ENCODE measurements around the gene IGFALS. TPM values are rescaled to one million over a fixed set of nuclear protein-coding genes. Genes with fewer than 3 reads are reported as not detected.

Gene IGFALS
- total RNA-seq, 1 donor from 2014 or later, result 0.05 TPM

DNA sequence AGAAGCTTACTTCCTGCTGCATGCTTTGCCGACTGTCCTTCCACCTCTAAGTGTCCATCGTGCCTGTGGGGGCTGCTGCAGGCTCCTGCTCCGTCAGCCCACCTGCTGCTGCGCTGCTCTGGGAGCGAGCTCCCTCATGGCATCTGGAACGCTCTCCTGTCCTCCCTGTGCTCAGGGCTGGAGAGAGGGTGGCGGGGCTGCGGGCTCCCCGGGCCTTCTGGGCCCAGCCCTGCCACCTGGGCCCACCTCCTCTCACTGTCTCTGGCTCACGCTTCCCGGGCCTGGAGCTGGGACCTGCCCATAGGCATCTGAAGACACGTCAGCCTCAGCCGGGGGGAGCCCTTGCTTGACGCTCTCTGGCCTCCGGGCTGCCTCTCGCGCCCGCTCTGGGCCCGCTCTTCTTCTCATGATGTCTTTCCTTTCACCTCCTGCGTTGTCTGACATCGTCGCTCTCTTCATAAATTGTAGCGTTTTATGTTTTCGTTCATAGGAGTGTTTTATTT is 49.1 kb downstream of the IGFALS start:
- DNase-seq (ENCODE audit: low read depth), result no peak

DNA sequence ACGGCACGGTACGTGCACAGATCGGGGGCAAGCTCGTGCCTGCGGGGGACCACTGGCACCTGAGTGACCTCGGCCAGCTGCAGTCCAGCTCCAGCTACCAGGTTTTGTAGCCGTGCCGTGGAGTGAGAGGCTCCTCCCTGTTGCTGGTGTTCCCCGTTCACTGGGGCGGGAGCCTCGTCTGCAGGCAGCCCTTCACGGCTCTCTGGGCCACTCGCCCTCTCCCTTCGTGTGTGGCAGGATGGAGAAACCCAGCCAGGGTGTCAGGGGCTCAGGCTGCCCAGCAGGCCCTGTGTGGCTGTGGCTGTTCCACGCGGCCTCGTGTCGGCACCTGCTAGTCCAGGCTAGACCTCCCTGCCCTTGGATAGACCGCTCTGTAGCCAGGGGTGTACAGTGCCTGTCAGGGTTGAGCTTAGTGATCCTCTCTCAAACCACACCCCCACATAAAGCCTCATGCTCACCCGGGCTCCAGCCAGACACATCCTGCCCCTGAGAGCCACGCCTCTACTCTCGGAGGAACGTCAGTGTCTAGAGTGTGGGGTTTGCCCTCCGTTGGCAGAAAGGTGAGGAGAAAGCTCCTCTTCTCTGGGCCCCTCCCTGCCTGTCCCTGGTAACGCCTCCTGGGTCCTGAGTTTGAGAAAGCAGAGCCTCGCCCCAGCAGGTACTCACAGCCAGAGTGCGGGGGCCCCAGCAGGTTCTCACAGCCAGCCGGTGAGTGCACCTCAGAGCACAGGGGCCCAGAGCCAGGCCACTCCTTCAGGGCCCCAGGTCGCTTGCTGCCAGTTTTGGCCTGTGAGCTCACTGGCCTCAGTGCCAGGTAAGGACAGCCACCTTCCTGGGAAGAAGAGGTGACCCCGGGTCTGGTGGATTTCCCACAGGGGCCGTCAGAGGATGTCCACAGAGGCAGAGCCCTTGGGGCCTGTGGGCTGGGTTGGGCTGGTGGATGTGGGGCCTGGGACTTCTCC is 49.8 kb downstream of the IGFALS start:
- no peak for DNase-seq (ENCODE audit: low read depth)

GRCh38 chr16:1741553-1742165 is 51.8 kb downstream of the IGFALS start:
- DNase-seq (ENCODE audit: low read depth), result no peak

DNA sequence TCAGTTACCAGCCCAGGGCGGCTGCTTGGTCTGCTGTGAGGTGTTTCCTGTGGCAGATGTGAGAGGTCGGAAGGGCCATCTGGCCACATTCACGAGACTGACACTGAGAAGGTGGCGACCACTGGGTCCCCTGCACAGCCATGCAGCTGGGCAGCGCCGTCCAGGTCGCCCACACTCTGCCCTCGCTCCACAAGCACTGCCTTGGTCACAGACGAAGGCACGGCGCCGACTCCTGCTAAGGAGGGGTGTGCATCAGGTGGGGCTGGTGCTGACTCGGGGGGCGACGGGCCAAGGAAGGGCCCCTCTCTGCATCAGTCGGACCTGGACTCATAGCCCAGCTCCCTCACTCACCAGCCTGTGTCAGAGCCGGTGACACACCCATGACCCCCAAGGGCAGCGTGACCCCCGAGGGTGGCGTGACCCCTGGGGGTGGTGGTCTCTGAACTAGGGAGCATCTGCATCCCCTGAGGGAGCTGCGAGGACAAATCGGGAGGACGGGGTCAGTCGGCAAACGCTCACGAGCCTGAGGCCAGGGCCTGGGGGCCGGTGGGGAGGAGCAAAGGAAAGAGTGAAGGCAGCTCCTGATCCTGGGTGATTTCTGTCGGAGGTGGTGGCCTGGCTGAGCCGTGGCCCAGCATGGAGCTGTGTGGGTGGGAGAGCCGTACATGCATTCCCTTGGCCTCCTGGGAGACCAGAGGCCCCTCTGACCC is 52.6 kb downstream of the IGFALS start:
- DNase-seq (ENCODE audit: low read depth), result no peak

Other genes with a start within 250 kb of the IGFALS start
- gene IFT140, start 181.6 kb downstream of the IGFALS start, total RNA-seq, result 19.1 and 59.2 TPM in 2 replicates
- 4.9 and 14.2 TPM in 2 replicates for gene CRAMP1, start 181.3 kb downstream of the IGFALS start, total RNA-seq
- 149 and 284 TPM in 2 replicates for gene JPT2, start 115.4 kb downstream of the IGFALS start, total RNA-seq
- 22.9 and 40.0 TPM in 2 replicates for gene MAPK8IP3, start 87.5 kb downstream of the IGFALS start, total RNA-seq
- 38.9 and 84.0 TPM in 2 replicates for gene NME3, start 22.2 kb downstream of the IGFALS start, total RNA-seq
- gene EME2, start 20.9 kb downstream of the IGFALS start, total RNA-seq, result 12.2 and 13.1 TPM in 2 replicates
- 41.6 and 68.4 TPM in 2 replicates for gene MRPS34, start 20.6 kb downstream of the IGFALS start, total RNA-seq
- 53.2 and 60.8 TPM in 2 replicates for gene SPSB3, start 11.1 kb downstream of the IGFALS start, total RNA-seq
- gene NUBP2, start 10.7 kb downstream of the IGFALS start, total RNA-seq, result 58.2 and 85.3 TPM in 2 replicates
- 63.9 and 102 TPM in 2 replicates for gene HAGH, start 33.1 kb upstream of the IGFALS start, total RNA-seq
- 84.9 and 109 TPM in 2 replicates for gene FAHD1, start 33.5 kb upstream of the IGFALS start, total RNA-seq
- 0.15 and 2.6 TPM in 2 replicates for gene MEIOB, start 78.5 kb upstream of the IGFALS start, total RNA-seq
- gene HS3ST6, start 124.7 kb upstream of the IGFALS start, total RNA-seq, result not detected in 2 replicates
- gene MSRB1, start 149.5 kb upstream of the IGFALS start, total RNA-seq, result 9.6 and 10.8 TPM in 2 replicates
- not detected in 2 replicates for gene RPL3L, start 161.0 kb upstream of the IGFALS start, total RNA-seq
- 119 and 138 TPM in 2 replicates for gene NDUFB10, start 165.8 kb upstream of the IGFALS start, total RNA-seq
- gene RPS2, start 171.1 kb upstream of the IGFALS start, total RNA-seq, result 865 and 1,076 TPM in 2 replicates
- gene RNF151, start 173.2 kb upstream of the IGFALS start, total RNA-seq, result not detected in 2 replicates
- 46.2 and 46.3 TPM in 2 replicates for gene TBL3, start 178.3 kb upstream of the IGFALS start, total RNA-seq
- gene NOXO1, start 187.8 kb upstream of the IGFALS start, total RNA-seq, result 0.87 TPM in 1 of 2 replicates, not detected in the other
- gene GFER, start 190.5 kb upstream of the IGFALS start, total RNA-seq, result 8.7 and 10.1 TPM in 2 replicates
- 2.0 and 8.0 TPM in 2 replicates for gene SYNGR3, start 196.3 kb upstream of the IGFALS start, total RNA-seq
- gene ZNF598, start 216.1 kb upstream of the IGFALS start, total RNA-seq, result 10.1 and 22.4 TPM in 2 replicates
- 0.10 TPM in 1 of 2 replicates, not detected in the other for gene NPW, start 226.1 kb upstream of the IGFALS start, total RNA-seq
- 3.5 and 6.3 TPM in 2 replicates for gene NHERF2, start 233.2 kb upstream of the IGFALS start, total RNA-seq